HG03457 (cell line): ENCODE data around the gene MIPOL1.
"Not testable (repeated sequence)": the region's sequence is repeated elsewhere in the genome, so short reads cannot be mapped to it uniquely, and the experiment has no call there.

Experiments
- ATAC-seq: cut with Tn5 transposase; IDR thresholded peaks from one replicate; pipeline ENCODE4 v1.9.1; 2021; ENCODE audit warnings: moderate number of reproducible peaks; ENCODE audit not compliant: unreplicated experiment

The MIPOL1 gene

GRCh38 chr14:37197421-37198272 is at the start of gene MIPOL1:
TSS of gene MIPOL1 (plus strand) at chr14:37197937. CDS start at chr14:37247889, 49,952 bp downstream.
- ATAC-seq, result no peak

DNA sequence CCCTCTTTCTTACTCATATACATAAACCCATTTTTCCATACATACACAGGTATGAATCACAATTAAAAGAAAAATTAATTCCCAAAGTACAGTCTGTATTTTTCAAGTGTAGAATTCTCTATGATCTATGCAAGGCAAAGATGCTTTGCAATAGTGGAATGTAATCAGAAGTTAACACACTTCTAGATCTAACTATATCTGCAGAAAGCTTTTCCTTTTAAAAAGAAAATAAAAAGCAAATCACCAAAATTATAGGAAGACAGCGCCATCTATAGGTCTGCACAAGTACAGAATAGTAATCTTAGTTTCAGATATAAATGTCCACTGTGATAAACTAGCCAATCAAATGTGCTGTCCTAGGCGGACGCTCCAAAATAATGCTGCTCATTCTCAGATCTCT is 47.3 kb upstream of the MIPOL1 start:
- ATAC-seq, result no peak

DNA sequence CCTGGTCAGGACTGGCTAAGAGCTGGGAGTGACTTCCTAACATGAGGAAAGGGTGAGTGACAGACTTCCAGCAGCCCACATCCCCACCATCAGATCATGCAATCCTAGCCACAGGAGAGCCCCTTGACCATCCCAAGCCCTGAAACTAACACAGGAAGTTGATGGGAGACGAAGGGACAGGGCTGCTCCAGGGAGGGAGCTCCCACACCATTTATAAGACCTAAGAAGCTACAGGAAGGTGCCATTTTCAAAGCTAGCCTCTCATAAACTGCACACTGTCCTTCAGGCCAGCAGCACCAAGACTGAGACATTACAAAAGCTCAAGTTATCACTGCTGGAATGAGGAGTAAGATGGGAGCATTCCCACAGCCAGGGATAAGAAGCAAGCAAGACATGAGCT is 44.7 kb upstream of the MIPOL1 start:
- ATAC-seq, result no peak

GRCh38 chr14:37153483-37153882 is 44.3 kb upstream of the MIPOL1 start:
- no peak for ATAC-seq

- ATAC-seq, result no peak
These were observed 39.8 kb upstream of the MIPOL1 start for GRCh38 chr14:37157987-37158386.

- ATAC-seq, result not testable (repeated sequence)
These were observed 35.4 kb upstream of the MIPOL1 start for GRCh38 chr14:37162307-37162706.

- no peak for ATAC-seq
These were observed 31.9 kb upstream of the MIPOL1 start for GRCh38 chr14:37165794-37166193.

- no peak for ATAC-seq
These were observed 30.3 kb upstream of the MIPOL1 start for GRCh38 chr14:37167151-37168047.

DNA sequence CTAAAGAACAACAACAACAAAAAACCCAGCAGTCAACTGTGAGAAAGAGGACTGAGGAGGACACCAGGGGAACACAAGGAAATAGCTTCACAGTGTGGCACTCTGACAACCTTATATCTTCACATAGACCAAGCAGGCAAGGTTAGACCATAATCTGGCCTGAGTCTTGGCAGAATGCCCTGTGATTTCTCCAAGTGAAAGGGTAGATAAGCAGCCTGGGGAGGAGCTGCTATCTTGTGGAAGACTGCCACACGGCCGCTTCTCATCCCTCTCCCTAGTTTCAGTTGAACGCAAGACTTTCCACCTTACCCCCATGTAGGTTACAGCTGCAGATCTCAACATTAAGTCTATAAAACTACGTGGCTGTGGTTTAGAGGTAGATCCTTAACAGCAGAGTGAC is 29.0 kb upstream of the MIPOL1 start:
- ATAC-seq, result no peak

- no peak for ATAC-seq
These were observed 27.5 kb upstream of the MIPOL1 start for GRCh38 chr14:37170237-37170636.

GRCh38 chr14:37170993-37171392 is 26.7 kb upstream of the MIPOL1 start:
- ATAC-seq, result no peak

DNA sequence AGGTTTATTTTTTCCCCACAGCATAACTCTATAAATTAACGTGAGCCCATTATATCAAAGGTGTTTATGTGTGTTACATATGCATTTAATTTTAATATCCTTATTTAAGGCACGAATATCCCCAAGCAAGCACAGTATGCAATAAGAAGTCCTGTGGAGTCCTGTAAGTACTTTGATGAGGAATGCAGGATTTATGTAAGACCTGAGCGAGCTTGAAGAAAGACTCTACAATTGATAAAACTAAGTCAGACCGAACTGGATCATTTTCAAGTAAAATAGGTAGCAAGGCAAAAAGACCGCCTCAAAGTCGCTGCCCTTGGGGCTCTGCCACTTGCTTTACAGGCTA is 26.1 kb upstream of the MIPOL1 start:
- ATAC-seq, result no peak

DNA sequence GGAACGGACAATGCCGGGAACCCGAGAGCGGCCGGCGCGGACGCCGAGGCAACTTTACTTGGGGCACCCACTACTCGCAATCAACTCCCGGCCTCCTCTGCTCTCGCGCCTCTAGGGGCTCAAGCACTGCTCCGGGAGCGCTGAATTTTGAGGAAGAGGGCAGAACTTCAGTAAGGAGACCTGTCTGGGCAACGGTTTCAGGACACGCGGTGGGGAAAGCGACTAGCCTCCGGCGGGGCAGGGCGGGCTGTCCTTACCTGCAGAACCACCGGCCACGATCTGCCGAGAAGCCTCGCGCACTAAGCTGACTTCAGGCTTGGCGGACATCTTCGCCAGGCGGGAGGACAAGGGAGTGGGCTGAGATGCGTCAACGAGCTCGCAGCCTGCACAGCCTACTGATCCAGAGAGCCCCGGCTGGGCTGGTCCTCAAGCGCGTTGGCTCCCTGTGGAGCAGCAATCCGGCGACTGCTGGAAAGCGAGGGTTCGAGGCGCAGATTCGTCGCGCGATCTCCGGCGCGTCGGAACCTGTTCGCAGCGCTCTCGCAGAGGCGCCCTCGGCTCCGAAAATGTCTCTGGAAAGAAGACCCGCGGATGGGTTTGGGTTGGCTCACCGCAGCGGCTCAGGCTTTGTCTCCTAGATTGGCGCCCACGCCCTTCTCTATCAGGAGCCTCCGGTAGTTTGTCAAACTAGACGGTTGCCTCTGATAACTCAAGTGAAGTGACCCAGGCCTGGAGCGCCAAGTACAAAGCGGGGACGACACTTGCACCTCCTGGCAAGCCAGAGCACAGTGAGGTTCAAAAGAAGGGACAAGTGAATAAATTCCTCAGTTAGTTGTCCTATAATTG is 25.5 kb upstream of the MIPOL1 start, which contains the start of gene SLC25A21:
SLC25A21 (minus strand) TSS at position 583 of the 846 bp plus-strand sequence.
- ATAC-seq, result no peak

- no peak for ATAC-seq
These were observed 24.7 kb upstream of the MIPOL1 start for GRCh38 chr14:37172936-37173614.

DNA sequence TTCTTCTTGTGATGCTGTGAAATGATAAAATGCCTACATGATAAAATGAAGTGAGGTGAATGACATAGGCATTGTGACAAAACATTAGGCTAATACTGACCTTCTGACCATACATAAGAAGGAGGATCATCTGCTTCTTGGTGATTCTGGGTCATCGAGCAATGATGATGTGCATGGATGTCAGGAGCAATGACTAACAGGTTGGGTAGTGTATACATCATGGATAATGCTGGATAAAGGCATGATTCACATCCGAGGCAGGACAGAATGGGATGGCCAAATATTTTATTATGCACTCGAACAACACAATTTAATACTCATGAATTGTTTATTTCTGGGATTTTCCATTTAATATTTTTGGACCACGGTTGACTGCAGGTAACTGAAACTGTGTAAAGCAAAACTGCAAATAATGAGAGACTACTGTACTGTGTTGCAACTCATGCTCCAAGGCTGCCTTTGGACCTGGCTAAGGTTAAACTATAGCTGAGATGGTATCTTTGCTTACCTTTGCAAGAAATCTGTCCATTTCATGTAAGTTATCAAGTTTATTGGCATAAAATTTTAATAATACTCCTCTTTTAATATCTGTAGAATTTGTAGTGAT is 17.7 kb upstream of the MIPOL1 start:
- no peak for ATAC-seq

DNA sequence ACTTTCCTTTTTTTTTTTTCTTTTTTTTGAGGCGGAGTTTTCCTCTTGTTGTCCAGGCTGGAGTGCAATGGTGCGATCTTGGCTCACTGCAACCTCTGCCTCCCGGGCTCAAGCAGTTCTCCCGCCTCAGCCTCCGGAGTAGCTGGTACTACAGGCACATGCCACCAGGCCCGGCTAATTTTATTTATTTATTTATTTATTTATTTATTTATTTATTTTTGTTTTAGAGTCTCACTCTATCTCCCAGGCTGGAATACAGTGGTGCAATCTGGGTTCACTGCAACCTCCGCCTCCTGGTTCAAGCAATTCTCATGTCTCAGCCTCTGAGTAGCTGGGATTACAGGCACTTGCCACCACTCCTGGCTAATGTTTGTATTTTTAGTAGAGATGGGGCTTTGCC is 16.9 kb upstream of the MIPOL1 start:
- not testable (repeated sequence) for ATAC-seq

DNA sequence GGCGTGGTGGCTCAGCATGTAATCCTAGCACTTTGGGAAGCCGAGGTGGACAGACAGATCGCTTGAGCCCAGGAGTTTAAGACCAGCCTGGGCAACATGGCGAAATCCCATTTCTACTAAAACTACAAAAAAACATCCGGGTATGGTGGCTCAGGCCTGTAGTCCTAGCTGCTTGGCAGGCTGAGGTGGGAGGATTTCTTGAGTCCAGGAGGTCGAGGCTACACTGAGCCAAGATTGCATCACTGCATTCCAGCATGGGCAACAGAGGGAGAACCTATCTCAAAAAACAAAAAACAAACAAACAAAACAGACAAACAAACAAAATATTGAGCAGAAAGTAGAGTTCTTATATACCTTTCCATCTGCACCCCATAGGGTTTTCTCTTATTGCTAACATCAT is 16.3 kb upstream of the MIPOL1 start:
- ATAC-seq, result no peak

DNA sequence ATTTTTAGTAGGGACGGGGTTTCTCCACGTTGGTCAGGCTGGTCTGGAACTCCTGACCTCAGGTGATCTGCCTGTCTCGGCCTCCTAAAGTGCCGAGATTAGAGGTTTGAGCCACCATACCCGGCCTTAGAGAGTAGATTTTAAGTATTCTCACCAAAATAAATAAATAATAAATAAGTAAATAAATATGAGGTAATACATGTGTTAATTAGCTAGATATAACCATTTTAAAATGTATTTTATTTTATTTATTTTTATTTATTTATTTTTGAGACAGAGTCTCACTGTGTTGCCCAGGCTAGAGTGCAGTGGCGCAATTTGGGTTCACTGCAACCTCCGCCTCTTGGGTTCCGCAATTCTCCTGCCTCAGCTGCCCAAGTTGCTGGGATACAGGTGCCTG is 13.2 kb upstream of the MIPOL1 start:
- ATAC-seq, result not testable (repeated sequence)

- ATAC-seq, result no peak
These were observed 12.1 kb upstream of the MIPOL1 start for GRCh38 chr14:37185670-37186069.

GRCh38 chr14:37186865-37187264 is 10.9 kb upstream of the MIPOL1 start:
- no peak for ATAC-seq
